Large intestine (tissue), 12 donors: ENCODE measurements around the gene FN3KRP. TPM values are rescaled to one million over a fixed set of nuclear protein-coding genes. Genes with fewer than 3 reads are reported as not detected.
A peak's percentile ranks its signal among the peaks of the same experiment; 100 is the strongest.

ENCODE experiments used
- DNase-seq, 2 donors: peaks; one replicate each; pipeline versions ENCODE4 v3.0.0 to v3.0.0-alpha.2; 2013
- H3K27ac ChIP-seq: one replicate; pipeline ENCODE4 v1.5.1; 2013; ENCODE audit warnings: low read length
- H3K27me3 ChIP-seq: 2 replicates; pipeline ENCODE4 v1.6.1; 2013; ENCODE audit warnings: low read length; ENCODE audit not compliant: control insufficient read depth, insufficient read depth
- H3K36me3 ChIP-seq: 2 replicates; pipeline ENCODE4 v1.6.1; 2013; ENCODE audit warnings: low read length; ENCODE audit not compliant: control insufficient read depth, insufficient read depth
- H3K4me1 ChIP-seq: one replicate; pipeline ENCODE4 v1.6.1; 2013; ENCODE audit warnings: low read length; ENCODE audit not compliant: control insufficient read depth, insufficient read depth
- H3K4me3 ChIP-seq: one replicate; pipeline ENCODE4 v1.5.1; 2013; ENCODE audit warnings: low read length
- H3K9me3 ChIP-seq: one replicate; pipeline ENCODE4 v1.6.1; 2013; ENCODE audit warnings: mild to moderate bottlenecking, low read depth, low read length, moderate library complexity; ENCODE audit not compliant: control insufficient read depth
- WGBS: methylation state at CpG from one replicate; pipeline ENCODE4 v1.1.5; 2013; ENCODE audit warnings: low lambda C conversion rate; ENCODE audit not compliant: insufficient coverage; 5-methylcytosine and 5-hydroxymethylcytosine counted together
- long read RNA-seq, 11 donors: transcript quantifications; one replicate each; lab custom pipeline, GENCODE V29; 2026
- polyA plus RNA-seq: library from polyadenylated mRNA; unstranded; fragments of 120-200 nt; gene quantifications from one replicate; pipeline ENCODE4 v1.2.1, GENCODE V29; 2013

FN3KRP gene
- polyA plus RNA-seq: 44.2 TPM
- long read RNA-seq, donor 1, transcript FN3KRP-201 (6 exons, 1,849 nt): major isoform, 14 of 14 reads
- long read RNA-seq, donor 1, partial matches to known transcripts: 0 of 14 reads
- long read RNA-seq, donor 1, other reads (novel, unspliced or antisense): 0 of 14 reads
- long read RNA-seq, donor 2, transcript FN3KRP-201 (6 exons, 1,849 nt): major isoform, 25 of 27 reads
- long read RNA-seq, donor 2, partial matches to known transcripts: 0 of 27 reads
- long read RNA-seq, donor 2, other reads (novel, unspliced or antisense): 0 of 27 reads
- long read RNA-seq, donor 3: 0 reads
- long read RNA-seq, donor 4, partial matches to known transcripts: 0 of 1 reads
- long read RNA-seq, donor 4, other reads (novel, unspliced or antisense): 0 of 1 reads
- long read RNA-seq, donor 5, transcript FN3KRP-201 (6 exons, 1,849 nt): major isoform, 10 of 10 reads
- long read RNA-seq, donor 5, partial matches to known transcripts: 0 of 10 reads
- long read RNA-seq, donor 5, other reads (novel, unspliced or antisense): 0 of 10 reads
- long read RNA-seq, donor 6, transcript FN3KRP-201 (6 exons, 1,849 nt): major isoform, 12 of 12 reads
- long read RNA-seq, donor 6, partial matches to known transcripts: 0 of 12 reads
- long read RNA-seq, donor 6, other reads (novel, unspliced or antisense): 0 of 12 reads
- long read RNA-seq, donor 7, partial matches to known transcripts: 0 of 3 reads
- long read RNA-seq, donor 7, other reads (novel, unspliced or antisense): 0 of 3 reads
- long read RNA-seq, donor 8, transcript FN3KRP-201 (6 exons, 1,849 nt): major isoform, 19 of 19 reads
- long read RNA-seq, donor 8, partial matches to known transcripts: 0 of 19 reads
- long read RNA-seq, donor 8, other reads (novel, unspliced or antisense): 0 of 19 reads
- long read RNA-seq, donor 9, transcript FN3KRP-201 (6 exons, 1,849 nt): major isoform, 10 of 10 reads
- long read RNA-seq, donor 9, partial matches to known transcripts: 0 of 10 reads
- long read RNA-seq, donor 9, other reads (novel, unspliced or antisense): 0 of 10 reads
- long read RNA-seq, donor 10, transcript FN3KRP-201 (6 exons, 1,849 nt): major isoform, 17 of 17 reads
- long read RNA-seq, donor 10, partial matches to known transcripts: 0 of 17 reads
- long read RNA-seq, donor 10, other reads (novel, unspliced or antisense): 0 of 17 reads
- long read RNA-seq, donor 11, transcript FN3KRP-201 (6 exons, 1,849 nt): major isoform, 13 of 14 reads
- long read RNA-seq, donor 11, partial matches to known transcripts: 0 of 14 reads
- long read RNA-seq, donor 11, other reads (novel, unspliced or antisense): 0 of 14 reads

- Histone ChIP-seq H3K27me3 (no peaks in the 10 kb centered on the region), H3K4me3 (peak within 1 kb of the TSS; percentile 68), H3K27ac (peak within 1 kb of the TSS; percentile 97), H3K9me3 (no peaks in the 10 kb centered on the region), H3K4me1 (peaks cover 8% of the 10 kb centered on the region), H3K36me3 (peaks cover 20% of the 10 kb centered on the region)
- DNase-seq: peak; percentile 91 to 97
- WGBS: no CpG with 5 or more reads among the region's 75 CpGs
These were observed at the start of gene FN3KRP for GRCh38 chr17:82716203-82717010. Gene FN3KRP (plus strand): TSS chr17:82716706. CDS start chr17:82716756, 50 bp downstream.

- Histone ChIP-seq H3K27me3 (no peaks in the 10 kb centered on the region), H3K4me1 (no peaks in the 10 kb centered on the region), H3K36me3 (peaks cover 15% of the 10 kb centered on the region), H3K4me3 (no peak overlapping the region), H3K9me3 (no peaks in the 10 kb centered on the region), H3K27ac (no peak overlapping the region)
- no peak for DNase-seq
- no CpG with 5 or more reads among the region's 28 CpGs for WGBS
These were observed 49.4 kb upstream of the FN3KRP start for GRCh38 chr17:82666931-82667667.

GRCh38 chr17:82667668-82668000 is 48.9 kb upstream of the FN3KRP start:
- no CpG with 5 or more reads among the region's 15 CpGs for WGBS

GRCh38 chr17:82668024-82668630 is 48.4 kb upstream of the FN3KRP start:
- DNase-seq: no peak
- WGBS: no CpG with 5 or more reads among the region's 16 CpGs
- Histone ChIP-seq H3K36me3 (peaks cover 11% of the 10 kb centered on the region), H3K9me3 (no peaks in the 10 kb centered on the region), H3K27me3 (no peaks in the 10 kb centered on the region), H3K27ac (no peak overlapping the region), H3K4me1 (no peaks in the 10 kb centered on the region), H3K4me3 (no peak overlapping the region)

More at GRCh38 chr17:82667668-82668000, 48.9 kb upstream of the FN3KRP start:
- no peaks in the 10 kb centered on the region for H3K9me3 ChIP-seq
- H3K27ac ChIP-seq: no peak overlapping the region
- H3K36me3 ChIP-seq: peaks cover 13% of the 10 kb centered on the region
- H3K4me1 ChIP-seq: no peaks in the 10 kb centered on the region
- H3K4me3 ChIP-seq: no peak overlapping the region
- DNase-seq: no peak
- no peaks in the 10 kb centered on the region for H3K27me3 ChIP-seq

GRCh38 chr17:82668631-82669099 is 47.8 kb upstream of the FN3KRP start:
- Histone ChIP-seq H3K27me3 (no peaks in the 10 kb centered on the region), H3K27ac (no peak overlapping the region), H3K36me3 (peaks cover 5% of the 10 kb centered on the region), H3K9me3 (no peaks in the 10 kb centered on the region), H3K4me1 (no peaks in the 10 kb centered on the region), H3K4me3 (no peak overlapping the region)
- peak; percentile 51 to 68 for DNase-seq
- WGBS: no CpG with 5 or more reads among the region's 20 CpGs

GRCh38 chr17:82670661-82671450 is 45.6 kb upstream of the FN3KRP start:
- H3K9me3 ChIP-seq: no peaks in the 10 kb centered on the region
- peaks cover 4% of the 10 kb centered on the region for H3K36me3 ChIP-seq
- no peak for DNase-seq
- no CpG with 5 or more reads among the region's 19 CpGs for WGBS
- no peak overlapping the region for H3K4me3 ChIP-seq
- no peak overlapping the region for H3K27ac ChIP-seq
- H3K27me3 ChIP-seq: no peaks in the 10 kb centered on the region
- H3K4me1 ChIP-seq: no peaks in the 10 kb centered on the region

- no peaks in the 10 kb centered on the region for H3K4me1 ChIP-seq
- DNase-seq: no peak
- WGBS: 100% methylated on average over 1 of the region's 20 CpGs
- H3K4me3 ChIP-seq: no peak overlapping the region
- peaks cover 4% of the 10 kb centered on the region for H3K9me3 ChIP-seq
- no peaks in the 10 kb centered on the region for H3K27me3 ChIP-seq
- H3K36me3 ChIP-seq: no peaks in the 10 kb centered on the region
- H3K27ac ChIP-seq: no peak overlapping the region
These were observed 41.6 kb upstream of the FN3KRP start for GRCh38 chr17:82674656-82675475.
